Stimulated activated CD8-positive, alpha-beta memory T cell treated with anti-CD3 and anti-CD28 coated beads, Interleukin-2, amount 100 ng/mL, for 48 hours (primary cell): ENCODE results near the gene TBX22.
"Not testable (repeated sequence)": the region's sequence is repeated elsewhere in the genome, so short reads cannot be mapped to it uniquely, and the experiment has no call there.

Experiments used
- DNase-seq, 2 donors: peaks; one replicate each; pipeline ENCODE4 v3.0.0-alpha.2; 2020; ENCODE audit warnings: low read depth in 2 of 2

TBX22 gene, protein sequence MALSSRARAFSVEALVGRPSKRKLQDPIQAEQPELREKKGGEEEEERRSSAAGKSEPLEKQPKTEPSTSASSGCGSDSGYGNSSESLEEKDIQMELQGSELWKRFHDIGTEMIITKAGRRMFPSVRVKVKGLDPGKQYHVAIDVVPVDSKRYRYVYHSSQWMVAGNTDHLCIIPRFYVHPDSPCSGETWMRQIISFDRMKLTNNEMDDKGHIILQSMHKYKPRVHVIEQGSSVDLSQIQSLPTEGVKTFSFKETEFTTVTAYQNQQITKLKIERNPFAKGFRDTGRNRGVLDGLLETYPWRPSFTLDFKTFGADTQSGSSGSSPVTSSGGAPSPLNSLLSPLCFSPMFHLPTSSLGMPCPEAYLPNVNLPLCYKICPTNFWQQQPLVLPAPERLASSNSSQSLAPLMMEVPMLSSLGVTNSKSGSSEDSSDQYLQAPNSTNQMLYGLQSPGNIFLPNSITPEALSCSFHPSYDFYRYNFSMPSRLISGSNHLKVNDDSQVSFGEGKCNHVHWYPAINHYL

DNA sequence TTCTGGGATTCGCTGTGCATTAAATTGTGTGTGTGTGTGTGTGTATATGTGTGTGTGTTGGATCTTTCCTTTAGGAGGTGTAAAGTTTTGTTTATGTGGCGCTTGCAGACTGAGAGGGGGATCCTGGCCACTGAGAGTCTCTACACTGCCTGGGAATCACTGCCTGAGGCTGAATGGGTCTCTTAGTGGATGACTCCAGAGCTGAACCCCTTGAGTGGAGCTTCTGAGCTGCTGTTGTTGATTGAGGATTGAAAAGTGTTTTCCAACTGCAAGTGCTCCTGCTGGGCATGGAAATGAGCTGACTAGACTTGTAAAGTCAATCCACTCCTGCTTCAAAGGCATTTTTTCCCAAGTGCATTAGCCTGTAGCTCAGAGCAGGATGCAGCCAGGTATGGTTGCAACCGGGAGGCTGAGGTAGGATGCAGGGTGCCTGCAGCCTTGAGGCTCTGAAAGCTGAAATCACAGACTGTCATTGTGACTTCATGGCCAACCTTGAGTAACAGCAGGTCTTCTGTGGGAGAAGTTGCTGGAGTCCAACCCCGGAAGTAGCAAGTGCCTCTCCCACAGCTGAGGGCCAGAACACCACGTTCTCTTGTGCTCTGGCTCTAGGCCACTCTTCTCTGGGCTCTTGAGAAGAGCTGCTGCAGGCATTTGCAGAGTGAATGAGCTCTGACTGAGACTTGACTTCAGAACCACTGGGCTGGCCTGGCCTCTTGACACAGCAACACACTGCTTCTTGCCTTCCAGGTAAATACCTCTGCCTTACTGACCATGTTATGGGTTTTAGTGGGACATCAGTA, at the start of gene TBX22:
Gene TBX22, plus strand, starts transcription at position 613 of the 800 bp plus-strand sequence. CDS start 7,517 bp downstream, outside the sequence.
- DNase-seq = no peak

- no peak for DNase-seq
Observed at GRCh38 chrX:79975605-79976004, 38.9 kb upstream of the TBX22 start.

DNA sequence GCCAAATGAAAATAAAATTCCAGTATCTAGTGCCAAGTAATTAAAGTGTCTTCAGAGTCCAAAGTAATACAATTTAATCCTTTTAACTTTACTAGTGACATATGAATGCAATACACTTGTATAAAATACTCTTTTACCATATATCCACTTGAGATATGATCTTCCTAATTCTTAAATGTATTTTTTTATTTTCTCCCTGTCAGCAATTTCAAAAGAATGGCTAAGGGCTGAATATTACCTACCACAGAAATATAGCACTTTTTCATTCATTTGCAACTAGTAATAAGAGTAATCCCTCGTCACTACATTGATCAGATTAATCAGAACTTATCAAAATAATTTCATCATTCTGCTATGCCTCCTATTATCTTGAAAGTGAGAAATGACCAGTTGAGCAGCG, 10.1 kb upstream of the TBX22 start:
- DNase-seq = no peak

GRCh38 chrX:80011522-80011921, 3.0 kb upstream of the TBX22 start:
- DNase-seq = no peak

GRCh38 chrX:80016182-80016581, 1.6 kb downstream of the TBX22 start:
- no peak for DNase-seq

- no peak for DNase-seq
Observed at GRCh38 chrX:80021621-80022020, 7.1 kb downstream of the TBX22 start.

- no peak for DNase-seq
Observed at GRCh38 chrX:80022363-80023031, 7.9 kb downstream of the TBX22 start.

GRCh38 chrX:80026116-80026515, 11.6 kb downstream of the TBX22 start:
- no peak for DNase-seq

- DNase-seq = not testable (repeated sequence)
Observed at GRCh38 chrX:80066156-80066555, 51.6 kb downstream of the TBX22 start.

GRCh38 chrX:80075625-80076024, 61.1 kb downstream of the TBX22 start:
- not testable (repeated sequence) for DNase-seq
